SK-N-SH (cell line): ENCODE data around the gene HSD11B1L. TPM values are rescaled to one million over a fixed set of nuclear protein-coding genes. Genes with fewer than 3 reads are reported as not detected.

ENCODE experiments used
- CTCF ChIA-PET: fragments of 300-600, 350-600 bp; formaldehyde crosslinking; extraction: SDS; loops from one replicate; lab custom pipeline; 2021; lab: Yijun Ruan, JAX
- POLR2A ChIA-PET: fragments of 350-600 bp; sonication (Branson Sonifier 250); formaldehyde crosslinking; extraction: SDS; loops from one replicate; lab custom pipeline; 2020; ENCODE audit warnings: antibody characterized with exemption, inconsistent platforms; lab: Yijun Ruan, JAX
- DNase-seq: peaks from one replicate; pipeline ENCODE4 v3.0.0; 2012
- H2AFZ ChIP-seq: fragments of 200-600 bp; sonication (generic); 2 replicates; pipeline ENCODE4 v1.8.1; 2016; ENCODE audit warnings: antibody characterized with exemption, mild to moderate bottlenecking, low read depth
- H3F3A ChIP-seq: fragments of 200-600 bp; sonication (generic); replicated peaks from 2 replicates; pipeline ENCODE3; 2016; ENCODE audit warnings: antibody characterized with exemption, mild to moderate bottlenecking; ENCODE audit not compliant: insufficient read depth
- H3K27ac ChIP-seq, 2 experiments: fragments of 200-500 bp in 1 of 2; fragments of 200-600 bp in 1 of 2; sonication (Bioruptor generic) in 1 of 2; sonication (generic), shearing (Covaris generic) in 1 of 2; 2 replicates each; pipeline versions ENCODE4 v1.5.1 to v1.6.1; 2014 to 2016; ENCODE audit warnings: low read depth in 2 of 2, inconsistent platforms in 1 of 2, low read length in 1 of 2, mild to moderate bottlenecking in 1 of 2, mixed read lengths in 1 of 2
- H3K27me3 ChIP-seq: fragments of 200-600 bp; sonication (generic), shearing (Covaris generic); 2 replicates; pipeline ENCODE4 v1.6.1; 2016; ENCODE audit warnings: mixed run types; ENCODE audit not compliant: insufficient read depth
- H3K36me3 ChIP-seq, 2 experiments: fragments of 200-500 bp in 1 of 2; fragments of 200-600 bp in 1 of 2; sonication (Bioruptor generic) in 1 of 2; sonication (generic) in 1 of 2; replicated peaks in 1 of 2; 2 replicates each; pipeline versions ENCODE3 to v1.5.1; 2014 to 2016; ENCODE audit warnings: low read length in 1 of 2, mild to moderate bottlenecking in 1 of 2; ENCODE audit not compliant: insufficient read depth in 2 of 2, control insufficient read depth in 1 of 2
- H3K4me1 ChIP-seq, 2 experiments: fragments of 200-500 bp in 1 of 2; fragments of 200-600 bp in 1 of 2; sonication (Bioruptor generic) in 1 of 2; sonication (generic), shearing (Covaris generic) in 1 of 2; 2 replicates each; pipeline versions ENCODE4 v1.5.1 to v1.6.1; 2014 to 2016; ENCODE audit warnings: low read depth in 1 of 2, low read length in 1 of 2, mixed run types in 1 of 2; ENCODE audit not compliant: insufficient read depth in 2 of 2, control insufficient read depth in 1 of 2
- H3K4me2 ChIP-seq: fragments of 200-600 bp; sonication (generic), shearing (Covaris generic); 2 replicates; pipeline ENCODE4 v1.6.1; 2017; ENCODE audit warnings: mixed run types
- H3K4me3 ChIP-seq, 2 experiments: fragments of 200-500 bp in 1 of 2; fragments of 200-600 bp in 1 of 2; sonication (Bioruptor generic) in 1 of 2; sonication (generic), shearing (Covaris generic) in 1 of 2; 2 replicates each; pipeline versions ENCODE4 v1.5.1 to v1.8.1; 2014 to 2016; ENCODE audit warnings: low read depth in 2 of 2, inconsistent platforms in 1 of 2, low read length in 1 of 2, mild to moderate bottlenecking in 1 of 2, mixed read lengths in 1 of 2, moderate library complexity in 1 of 2
- H3K79me2 ChIP-seq: fragments of 200-600 bp; sonication (generic); 2 replicates; pipeline ENCODE4 v1.8.1; 2017; ENCODE audit warnings: mild to moderate bottlenecking; ENCODE audit not compliant: insufficient read depth
- H3K9ac ChIP-seq: fragments of 200-600 bp; sonication (generic); 2 replicates; pipeline ENCODE4 v1.6.1; 2017; ENCODE audit warnings: mixed run types
- H3K9me2 ChIP-seq: fragments of 200-600 bp; sonication (generic); 2 replicates; pipeline ENCODE4 v1.6.1; 2017; ENCODE audit warnings: mixed run types
- H3K9me3 ChIP-seq: fragments of 200-600 bp; sonication (generic); 2 replicates; pipeline ENCODE4 v1.6.1; 2017; ENCODE audit warnings: mixed run types, mild to moderate bottlenecking, moderate library complexity
- H4K20me1 ChIP-seq: fragments of 200-600 bp; sonication (generic); 2 replicates; pipeline ENCODE4 v1.6.1; 2017; ENCODE audit warnings: mild to moderate bottlenecking, mixed run types; ENCODE audit not compliant: insufficient read depth
- CHD2 ChIP-seq: fragments of 150-350 bp; IDR thresholded peaks from 2 replicates; pipeline ENCODE4 v1.6.1; 2018; ENCODE audit warnings: low read length; ENCODE audit not compliant: partially characterized antibody
- CTCF ChIP-seq: fragments of 200-600 bp; sonication (generic); IDR thresholded peaks from 2 replicates; pipeline ENCODE4 v1.6.1; 2017; ENCODE audit warnings: antibody characterized with exemption, mild to moderate bottlenecking, moderate library complexity
- EZH2phosphoT487 ChIP-seq: fragments of 200-600 bp; sonication (generic); IDR thresholded peaks from 2 replicates; pipeline ENCODE4 v1.6.1; 2017; ENCODE audit warnings: low read depth, mixed run types, mild to moderate bottlenecking, antibody characterized with exemption, moderate library complexity, borderline replicate concordance
- FOXM1 ChIP-seq: IDR thresholded peaks from 2 replicates; pipeline ENCODE4 v1.4.0; 2012; ENCODE audit warnings: low read depth, mild to moderate bottlenecking
- GABPA ChIP-seq: IDR thresholded peaks from 2 replicates; pipeline ENCODE4 v1.4.0; 2012; ENCODE audit warnings: low read depth, mild to moderate bottlenecking
- GATA2 ChIP-seq: sonication (generic); formaldehyde crosslinking; IDR thresholded peaks from 2 replicates; pipeline ENCODE4 v1.5.0; 2020; ENCODE audit warnings: mild to moderate bottlenecking, missing genetic modification reagents
- MEF2A ChIP-seq: IDR thresholded peaks from 2 replicates; pipeline ENCODE4 v1.4.0; 2012; ENCODE audit warnings: low read depth, borderline replicate concordance
- MXI1 ChIP-seq: IDR thresholded peaks from 2 replicates; pipeline ENCODE4 v1.6.1; 2012; ENCODE audit warnings: mild to moderate bottlenecking, low read depth, low read length, improper control_type of control experiment
- NFIC ChIP-seq: IDR thresholded peaks from 2 replicates; pipeline ENCODE4 v1.4.0; 2012; ENCODE audit warnings: borderline replicate concordance
- NRF1 ChIP-seq: IDR thresholded peaks from 2 replicates; pipeline ENCODE4 v1.6.1; 2012; ENCODE audit warnings: low read depth, mild to moderate bottlenecking, low read length
- PBX3 ChIP-seq: IDR thresholded peaks from 2 replicates; pipeline ENCODE4; 2012
- RAD21 ChIP-seq: IDR thresholded peaks from 2 replicates; pipeline ENCODE4 v1.6.1; 2012; ENCODE audit warnings: mild to moderate bottlenecking, low read length
- RXRA ChIP-seq: IDR thresholded peaks from 2 replicates; pipeline ENCODE4 v1.4.0; 2012; ENCODE audit warnings: low read depth, mild to moderate bottlenecking, borderline replicate concordance
- TAF1 ChIP-seq: IDR thresholded peaks from 2 replicates; pipeline ENCODE4 v1.6.1; 2012; ENCODE audit warnings: low read depth, mild to moderate bottlenecking, low read length, moderate library complexity, borderline replicate concordance
- TCF12 ChIP-seq: IDR thresholded peaks from 2 replicates; pipeline ENCODE4 v1.4.0; 2012
- USF2 ChIP-seq: fragments of 150-350 bp; IDR thresholded peaks from 2 replicates; pipeline ENCODE4 v1.6.1; 2017; ENCODE audit warnings: antibody characterized with exemption, low read length, low read depth, borderline replicate concordance
- YY1 ChIP-seq: IDR thresholded peaks from 2 replicates; pipeline ENCODE4 v1.4.0; 2012; ENCODE audit warnings: low read depth, mild to moderate bottlenecking
- WGBS: methylation state at CpG from one replicate; pipeline ENCODE4 v1.1.6; 2017; ENCODE audit warnings: low lambda C conversion rate; 5-methylcytosine and 5-hydroxymethylcytosine counted together
- polyA plus RNA-seq, 3 experiments: library from polyadenylated mRNA; depleted of rRNA; stranded (reverse); fragments of >200 nt; gene quantifications; 2 replicates each; pipeline ENCODE4 v1.2.3, GENCODE V29; 2012
- TF ChIP-seq, protein P1 (sequence below): IDR thresholded peaks from 2 replicates; pipeline ENCODE4 v1.4.0; 2012; ENCODE audit warnings: low read depth, borderline replicate concordance
- TF ChIP-seq, protein P2 (sequence below): IDR thresholded peaks from 2 replicates; pipeline ENCODE4 v1.6.1; 2012; ENCODE audit warnings: mild to moderate bottlenecking, low read depth, low read length, moderate library complexity
- TF ChIP-seq, protein P3 (sequence below): fragments of 150-350 bp; IDR thresholded peaks from 2 replicates; pipeline ENCODE4 v1.6.1; 2016; ENCODE audit warnings: mild to moderate bottlenecking, low read depth, low read length

Gene HSD11B1L
- polyA plus RNA-seq, 1 of the 3 experiments (the other 2 are of a cell fraction) = 53.3 TPM

GRCh38 chr19:5690125-5690954, 9.5 kb downstream of the HSD11B1L start, which contains the start of gene RPL36:
TSS of gene RPL36 (plus strand) at chr19:5690295. CDS start at chr19:5690508, 213 bp downstream.
- CTCF ChIA-PET = interaction anchor here (0.5 to 3.8 kb wide), 25 partner anchors 8 to 368 kb away, joined by 3 to 31 read pairs (median 4); partner anchors contain the start of genes CATSPERD, HSD11B1L, LONP1 and MICOS13
- Histone ChIP-seq H3F3A (peaks cover 44% of the 10 kb centered on the region), H3K4me1 (peaks cover 0 to 27% of the 10 kb centered on the region in 2 experiments; a peak in 1 of 4 replicates), H4K20me1 (peaks cover 52% of the 10 kb centered on the region), H3K4me3 (peak within 1 kb of the TSS; percentile 97), H3K27ac (peak within 1 kb of the TSS; percentile 83 to 93), H3K36me3 (peaks cover 9 to 37% of the 10 kb centered on the region in 2 experiments), H3K9me3 (no peaks in the 10 kb centered on the region), H3K9me2 (no peaks in the 10 kb centered on the region), H2AFZ (peak within 1 kb of the TSS; percentile 47; the same call in 1 of the 2 replicates), H3K27me3 (no peaks in the 10 kb centered on the region), H3K79me2 (peaks cover 53% of the 10 kb centered on the region), H3K4me2 (peak within 1 kb of the TSS; percentile 93), H3K9ac (peak within 1 kb of the TSS; percentile 94)
- POLR2A ChIA-PET = interaction anchor here (0.6 to 1.6 kb wide), 21 partner anchors 8 to 771 kb away, joined by 3 to 12 read pairs (median 4); partner anchors contain the start of genes CATSPERD, DUS3L, LONP1 and SAFB
- DNase-seq = peak; percentile 94
- WGBS = 1% methylated on average over 27 of the region's 73 CpGs
- TF ChIP-seq PBX3 (peak; percentile 32; the same call in 1 of the 2 replicates), GATA2 (CRISPR knock-in tag) (no peak), MEF2A (no peak), TAF1 (peak; percentile 99), GABPA (peak; percentile 70), MXI1 (peak; percentile 67; the same call in 1 of the 2 replicates), EZH2phosphoT487 (no peak), CHD2 (peak; percentile 69), TCF12 (peak; percentile 5; the same call in 1 of the 2 replicates), USF2 (no peak), YY1 (peak; percentile 79; the same call in 1 of the 2 replicates), CTCF (peak; percentile 79), NRF1 (peak; percentile 99), NFIC (no peak), FOXM1 (no peak), RXRA (no peak), RAD21 (no peak)
- TF ChIP-seq, protein P1, sequence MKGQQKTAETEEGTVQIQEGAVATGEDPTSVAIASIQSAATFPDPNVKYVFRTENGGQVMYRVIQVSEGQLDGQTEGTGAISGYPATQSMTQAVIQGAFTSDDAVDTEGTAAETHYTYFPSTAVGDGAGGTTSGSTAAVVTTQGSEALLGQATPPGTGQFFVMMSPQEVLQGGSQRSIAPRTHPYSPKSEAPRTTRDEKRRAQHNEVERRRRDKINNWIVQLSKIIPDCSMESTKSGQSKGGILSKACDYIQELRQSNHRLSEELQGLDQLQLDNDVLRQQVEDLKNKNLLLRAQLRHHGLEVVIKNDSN = no peak
- TF ChIP-seq, protein P2, sequence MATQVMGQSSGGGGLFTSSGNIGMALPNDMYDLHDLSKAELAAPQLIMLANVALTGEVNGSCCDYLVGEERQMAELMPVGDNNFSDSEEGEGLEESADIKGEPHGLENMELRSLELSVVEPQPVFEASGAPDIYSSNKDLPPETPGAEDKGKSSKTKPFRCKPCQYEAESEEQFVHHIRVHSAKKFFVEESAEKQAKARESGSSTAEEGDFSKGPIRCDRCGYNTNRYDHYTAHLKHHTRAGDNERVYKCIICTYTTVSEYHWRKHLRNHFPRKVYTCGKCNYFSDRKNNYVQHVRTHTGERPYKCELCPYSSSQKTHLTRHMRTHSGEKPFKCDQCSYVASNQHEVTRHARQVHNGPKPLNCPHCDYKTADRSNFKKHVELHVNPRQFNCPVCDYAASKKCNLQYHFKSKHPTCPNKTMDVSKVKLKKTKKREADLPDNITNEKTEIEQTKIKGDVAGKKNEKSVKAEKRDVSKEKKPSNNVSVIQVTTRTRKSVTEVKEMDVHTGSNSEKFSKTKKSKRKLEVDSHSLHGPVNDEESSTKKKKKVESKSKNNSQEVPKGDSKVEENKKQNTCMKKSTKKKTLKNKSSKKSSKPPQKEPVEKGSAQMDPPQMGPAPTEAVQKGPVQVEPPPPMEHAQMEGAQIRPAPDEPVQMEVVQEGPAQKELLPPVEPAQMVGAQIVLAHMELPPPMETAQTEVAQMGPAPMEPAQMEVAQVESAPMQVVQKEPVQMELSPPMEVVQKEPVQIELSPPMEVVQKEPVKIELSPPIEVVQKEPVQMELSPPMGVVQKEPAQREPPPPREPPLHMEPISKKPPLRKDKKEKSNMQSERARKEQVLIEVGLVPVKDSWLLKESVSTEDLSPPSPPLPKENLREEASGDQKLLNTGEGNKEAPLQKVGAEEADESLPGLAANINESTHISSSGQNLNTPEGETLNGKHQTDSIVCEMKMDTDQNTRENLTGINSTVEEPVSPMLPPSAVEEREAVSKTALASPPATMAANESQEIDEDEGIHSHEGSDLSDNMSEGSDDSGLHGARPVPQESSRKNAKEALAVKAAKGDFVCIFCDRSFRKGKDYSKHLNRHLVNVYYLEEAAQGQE = peak; percentile 77; the same call in 1 of the 2 replicates
- TF ChIP-seq, protein P3, sequence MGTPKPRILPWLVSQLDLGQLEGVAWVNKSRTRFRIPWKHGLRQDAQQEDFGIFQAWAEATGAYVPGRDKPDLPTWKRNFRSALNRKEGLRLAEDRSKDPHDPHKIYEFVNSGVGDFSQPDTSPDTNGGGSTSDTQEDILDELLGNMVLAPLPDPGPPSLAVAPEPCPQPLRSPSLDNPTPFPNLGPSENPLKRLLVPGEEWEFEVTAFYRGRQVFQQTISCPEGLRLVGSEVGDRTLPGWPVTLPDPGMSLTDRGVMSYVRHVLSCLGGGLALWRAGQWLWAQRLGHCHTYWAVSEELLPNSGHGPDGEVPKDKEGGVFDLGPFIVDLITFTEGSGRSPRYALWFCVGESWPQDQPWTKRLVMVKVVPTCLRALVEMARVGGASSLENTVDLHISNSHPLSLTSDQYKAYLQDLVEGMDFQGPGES = no peak
